Fibroblast of lung (primary cell): ENCODE data around the gene DHX36.

ENCODE experiments used
- EZH2 ChIP-seq: IDR thresholded peaks from 2 replicates; pipeline ENCODE4 v1.5.1; 2012; ENCODE audit warnings: low read length, control low read depth, mild to moderate bottlenecking; ENCODE audit errors: missing control alignments
- TF ChIP-seq, protein P1 (sequence below), 2 donors: IDR thresholded peaks in 1 of 2; conservative IDR thresholded peaks in 1 of 2; 1 replicate in 1 of 2; 2 replicates in 1 of 2; pipeline ENCODE4 v1.5.1; 2011 to 2012; ENCODE audit warnings: low read length in 2 of 2, control low read depth in 1 of 2, inconsistent platforms in 1 of 2, low read depth in 1 of 2, mild to moderate bottlenecking in 1 of 2

DNA sequence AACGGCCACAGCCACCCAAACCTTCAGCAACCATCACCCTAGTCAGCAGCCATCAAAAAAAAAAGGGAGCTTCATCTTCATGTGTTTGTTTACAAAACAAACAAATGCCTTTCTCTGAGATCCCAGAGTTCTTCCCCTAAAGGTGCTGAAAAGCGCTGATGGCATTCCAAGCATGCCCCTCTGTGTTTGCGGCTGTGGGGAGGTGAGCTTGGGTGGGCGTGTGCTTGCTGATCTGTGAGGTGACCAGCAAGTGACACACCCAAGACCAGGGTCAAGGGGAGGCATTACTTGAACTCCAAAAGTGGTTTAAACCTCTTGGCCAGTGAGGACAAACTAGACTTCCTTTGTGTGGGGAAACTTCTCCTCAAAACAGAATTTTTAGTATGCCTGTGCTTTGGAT, 81.5 kb downstream of the DHX36 start:
- no peak for TF ChIP-seq EZH2
- TF ChIP-seq, protein P1, sequence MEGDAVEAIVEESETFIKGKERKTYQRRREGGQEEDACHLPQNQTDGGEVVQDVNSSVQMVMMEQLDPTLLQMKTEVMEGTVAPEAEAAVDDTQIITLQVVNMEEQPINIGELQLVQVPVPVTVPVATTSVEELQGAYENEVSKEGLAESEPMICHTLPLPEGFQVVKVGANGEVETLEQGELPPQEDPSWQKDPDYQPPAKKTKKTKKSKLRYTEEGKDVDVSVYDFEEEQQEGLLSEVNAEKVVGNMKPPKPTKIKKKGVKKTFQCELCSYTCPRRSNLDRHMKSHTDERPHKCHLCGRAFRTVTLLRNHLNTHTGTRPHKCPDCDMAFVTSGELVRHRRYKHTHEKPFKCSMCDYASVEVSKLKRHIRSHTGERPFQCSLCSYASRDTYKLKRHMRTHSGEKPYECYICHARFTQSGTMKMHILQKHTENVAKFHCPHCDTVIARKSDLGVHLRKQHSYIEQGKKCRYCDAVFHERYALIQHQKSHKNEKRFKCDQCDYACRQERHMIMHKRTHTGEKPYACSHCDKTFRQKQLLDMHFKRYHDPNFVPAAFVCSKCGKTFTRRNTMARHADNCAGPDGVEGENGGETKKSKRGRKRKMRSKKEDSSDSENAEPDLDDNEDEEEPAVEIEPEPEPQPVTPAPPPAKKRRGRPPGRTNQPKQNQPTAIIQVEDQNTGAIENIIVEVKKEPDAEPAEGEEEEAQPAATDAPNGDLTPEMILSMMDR (conservative IDR thresholded peaks at IDR 0.05 in 1 of 2, IDR thresholded peaks at IDR 0.05 in 1 of 2; ENCODE audit: low read depth in 1 of 2, low read length in 2 of 2) = no peak
